Subcutaneous adipose tissue (tissue), 4 donors: ENCODE results near the gene LGALS14. TPM values are rescaled to one million over a fixed set of nuclear protein-coding genes. Genes with fewer than 3 reads are reported as not detected.

Experiments used
- CTCF ChIP-seq: fragments of 450-650 bp; IDR thresholded peaks from one replicate; pipeline ENCODE4 v1.5.1; 2016; ENCODE audit warnings: low read depth, mild to moderate bottlenecking, control low read depth, antibody characterized with exemption, moderate library complexity
- total RNA-seq, 4 donors: library from RNA; depleted of rRNA; stranded (reverse); fragments of >200 nt; gene quantifications; one replicate each; pipeline ENCODE4 v1.1.0, GENCODE V29; 2016

Gene LGALS14
- total RNA-seq, 4 donors from 2014 or later: not detected

DNA sequence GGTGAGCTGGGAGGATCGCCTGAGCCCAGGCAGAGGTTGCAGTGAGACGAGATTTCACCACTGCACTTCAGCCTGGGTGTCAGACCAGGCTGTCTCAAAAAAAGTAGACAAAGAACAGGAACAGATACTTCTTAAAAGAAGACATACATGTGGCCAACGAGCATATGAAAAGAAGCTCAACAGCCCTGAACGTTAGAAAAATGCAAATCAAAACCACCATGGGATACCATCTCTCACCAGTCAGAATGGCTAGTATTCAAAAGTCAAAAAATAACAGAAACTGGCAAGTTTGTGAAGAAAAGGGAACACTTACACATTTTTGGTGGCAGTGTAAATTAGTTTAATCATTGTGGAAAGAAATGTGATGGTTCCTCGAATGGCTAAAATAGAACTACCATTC is 3.0 kb upstream of the LGALS14 start:
- no peak for TF ChIP-seq CTCF

- no peak for TF ChIP-seq CTCF
These were observed 1.4 kb downstream of the LGALS14 start for GRCh38 chr19:39705578-39706188.

- no peak for TF ChIP-seq CTCF
These were observed 4.3 kb downstream of the LGALS14 start for GRCh38 chr19:39708594-39708993.

- no peak for TF ChIP-seq CTCF
These were observed 5.0 kb downstream of the LGALS14 start for GRCh38 chr19:39709026-39709872.

DNA sequence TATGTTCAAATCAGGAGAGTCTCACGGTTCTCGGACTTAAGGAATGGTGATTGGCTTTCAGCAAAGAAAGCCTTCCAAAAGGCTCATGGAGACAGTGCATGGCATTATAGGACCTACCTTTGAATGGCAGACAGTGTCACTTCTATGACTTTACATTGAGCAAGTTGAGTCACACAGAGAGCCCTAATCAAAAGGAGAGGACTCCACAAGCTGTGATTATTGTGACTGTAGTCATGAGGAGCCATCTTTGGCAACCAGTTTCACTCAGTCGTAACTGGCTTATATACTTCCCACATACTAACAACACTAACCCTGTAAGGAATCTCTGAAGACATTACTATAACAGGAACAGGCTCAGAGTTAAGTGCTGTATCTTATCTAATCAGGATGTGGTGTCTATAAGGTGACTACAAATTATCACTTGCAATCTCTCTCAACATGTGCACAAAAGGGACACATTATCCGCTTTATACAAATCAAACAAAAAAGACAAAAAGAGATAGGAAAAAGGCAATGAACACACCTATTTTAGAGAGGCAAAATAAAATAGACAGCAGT is 6.1 kb downstream of the LGALS14 start:
- TF ChIP-seq CTCF: no peak

- TF ChIP-seq CTCF: no peak
These were observed 21.7 kb downstream of the LGALS14 start for GRCh38 chr19:39725995-39726394.

DNA sequence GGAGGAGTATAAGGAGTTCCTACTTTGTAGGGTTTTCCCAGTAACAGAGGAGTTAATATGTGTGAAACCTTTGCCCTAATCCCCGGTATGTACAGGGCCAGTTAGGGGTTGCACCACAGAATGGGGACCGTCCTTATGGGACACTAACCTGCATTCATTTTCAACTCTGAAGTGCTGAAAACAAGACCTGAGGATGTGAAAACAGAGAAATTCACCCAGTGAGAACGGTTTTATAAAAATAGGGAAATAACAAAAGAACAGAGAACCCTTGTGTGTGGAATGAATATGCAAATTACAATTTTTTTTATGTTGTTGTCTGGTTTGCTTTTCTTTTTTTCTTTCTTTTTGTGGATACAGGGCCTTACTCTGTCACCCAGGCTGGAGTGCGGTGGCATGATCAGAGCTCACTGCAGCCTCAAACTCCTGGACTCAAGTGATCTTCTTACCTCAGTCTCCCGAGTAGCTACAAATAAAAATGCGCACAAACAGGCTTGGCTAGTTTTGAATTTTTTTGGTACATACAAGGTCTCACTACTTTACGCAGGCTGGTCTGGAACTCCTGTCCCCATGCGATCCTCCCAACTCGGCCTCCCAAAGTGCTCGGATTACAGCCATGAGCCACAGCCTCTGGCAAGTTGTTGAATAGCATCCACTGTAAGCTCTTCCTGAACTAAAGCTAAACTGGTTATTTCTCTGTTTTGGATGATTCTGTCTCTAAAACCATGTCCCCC is 23.0 kb downstream of the LGALS14 start:
- no peak for TF ChIP-seq CTCF
